Measurements from ENCODE around the gene NCLN.
A peak's percentile ranks its signal among the peaks of the same experiment; 100 is the strongest.
"Not testable (repeated sequence)": the region's sequence is repeated elsewhere in the genome, so short reads cannot be mapped to it uniquely, and the experiment has no call there.

NCLN gene, protein sequence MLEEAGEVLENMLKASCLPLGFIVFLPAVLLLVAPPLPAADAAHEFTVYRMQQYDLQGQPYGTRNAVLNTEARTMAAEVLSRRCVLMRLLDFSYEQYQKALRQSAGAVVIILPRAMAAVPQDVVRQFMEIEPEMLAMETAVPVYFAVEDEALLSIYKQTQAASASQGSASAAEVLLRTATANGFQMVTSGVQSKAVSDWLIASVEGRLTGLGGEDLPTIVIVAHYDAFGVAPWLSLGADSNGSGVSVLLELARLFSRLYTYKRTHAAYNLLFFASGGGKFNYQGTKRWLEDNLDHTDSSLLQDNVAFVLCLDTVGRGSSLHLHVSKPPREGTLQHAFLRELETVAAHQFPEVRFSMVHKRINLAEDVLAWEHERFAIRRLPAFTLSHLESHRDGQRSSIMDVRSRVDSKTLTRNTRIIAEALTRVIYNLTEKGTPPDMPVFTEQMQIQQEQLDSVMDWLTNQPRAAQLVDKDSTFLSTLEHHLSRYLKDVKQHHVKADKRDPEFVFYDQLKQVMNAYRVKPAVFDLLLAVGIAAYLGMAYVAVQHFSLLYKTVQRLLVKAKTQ

DNA sequence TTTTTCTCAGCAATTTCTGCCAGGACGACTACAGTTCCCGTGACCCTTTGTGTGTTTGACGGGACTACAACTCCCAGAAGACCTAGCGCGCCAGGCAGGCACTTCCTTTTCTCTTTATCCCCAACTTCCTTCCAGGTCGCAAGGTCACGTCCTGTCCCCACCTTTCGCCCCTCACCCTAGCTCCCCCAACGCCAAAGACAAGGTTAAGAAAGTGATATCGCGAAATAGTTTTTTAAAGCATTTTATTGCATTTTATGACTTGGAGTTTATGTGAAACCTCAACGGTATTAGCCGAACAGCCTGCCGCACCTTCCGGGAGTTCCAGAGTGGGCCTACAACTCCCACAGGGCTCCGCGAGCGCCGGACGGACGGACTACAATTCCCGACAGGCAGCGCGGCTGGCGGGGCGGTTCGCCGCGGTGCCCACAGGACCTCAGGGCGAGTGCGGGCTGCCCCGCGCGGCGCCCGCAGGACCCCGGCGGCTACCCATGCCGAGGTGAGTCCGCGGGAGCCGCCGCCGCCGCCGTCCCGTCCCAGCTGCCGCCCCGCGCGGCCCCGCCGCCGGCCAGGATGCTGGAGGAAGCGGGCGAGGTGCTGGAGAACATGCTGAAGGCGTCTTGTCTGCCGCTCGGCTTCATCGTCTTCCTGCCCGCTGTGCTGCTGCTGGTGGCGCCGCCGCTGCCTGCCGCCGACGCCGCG is at the start of gene NCLN:
Gene NCLN (plus strand): TSS at position 470 of the 699 bp plus-strand sequence. CDS start 101 bp downstream, at position 571.
- peak; percentile 95 for DNase-seq

DNA sequence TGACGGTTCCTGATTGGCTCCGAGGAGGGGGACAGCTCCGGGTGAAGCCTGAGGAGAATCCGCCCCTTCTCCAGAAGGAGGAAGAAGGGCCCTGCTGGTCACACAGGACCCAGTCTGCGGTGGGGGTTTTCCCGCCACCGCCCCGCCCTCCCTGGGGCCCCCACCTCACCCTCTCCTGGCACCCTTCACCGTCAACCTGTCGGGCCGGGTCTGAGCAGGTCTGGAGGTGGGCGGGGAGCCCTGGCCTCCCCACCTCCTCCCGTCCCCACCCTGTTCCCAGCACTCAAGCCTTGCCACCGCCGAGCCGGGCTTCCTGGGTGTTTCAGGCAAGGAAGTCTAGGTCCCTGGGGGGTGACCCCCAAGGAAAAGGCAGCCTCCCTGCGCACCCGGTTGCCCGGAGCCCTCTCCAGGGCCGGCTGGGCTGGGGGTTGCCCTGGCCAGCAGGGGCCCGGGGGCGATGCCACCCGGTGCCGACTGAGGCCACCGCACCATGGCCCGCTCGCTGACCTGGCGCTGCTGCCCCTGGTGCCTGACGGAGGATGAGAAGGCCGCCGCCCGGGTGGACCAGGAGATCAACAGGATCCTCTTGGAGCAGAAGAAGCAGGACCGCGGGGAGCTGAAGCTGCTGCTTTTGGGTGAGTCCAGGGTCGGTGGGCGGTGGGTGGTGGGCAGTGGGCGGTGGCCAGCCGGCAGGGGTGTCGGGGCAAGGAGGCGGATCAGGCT is 49.6 kb upstream of the NCLN start, which contains the start of gene GNA15:
Gene GNA15 (plus strand): TSS at position 73 of the 723 bp plus-strand sequence. CDS start 418 bp downstream, at position 491.
- peak; percentile 81 for DNase-seq

DNA sequence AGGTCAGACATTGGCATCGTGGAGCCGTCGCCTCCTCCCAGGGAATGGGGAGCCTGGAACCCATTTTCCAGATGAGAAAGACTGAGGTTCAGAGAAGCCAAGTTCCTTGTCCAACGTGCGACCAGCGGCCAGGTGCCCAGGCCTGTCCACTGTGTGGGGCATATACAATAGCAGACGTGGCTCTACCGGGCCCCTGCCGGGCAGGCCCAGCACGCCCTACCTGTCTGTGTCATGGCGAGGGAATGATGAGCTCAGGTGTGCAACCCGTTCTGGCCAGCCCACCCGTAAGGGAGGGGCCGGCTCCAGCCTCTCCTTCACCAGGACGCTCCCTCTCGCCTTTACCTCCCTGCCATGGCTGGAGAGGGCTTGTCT is 49.1 kb upstream of the NCLN start:
- no peak for DNase-seq

DNA sequence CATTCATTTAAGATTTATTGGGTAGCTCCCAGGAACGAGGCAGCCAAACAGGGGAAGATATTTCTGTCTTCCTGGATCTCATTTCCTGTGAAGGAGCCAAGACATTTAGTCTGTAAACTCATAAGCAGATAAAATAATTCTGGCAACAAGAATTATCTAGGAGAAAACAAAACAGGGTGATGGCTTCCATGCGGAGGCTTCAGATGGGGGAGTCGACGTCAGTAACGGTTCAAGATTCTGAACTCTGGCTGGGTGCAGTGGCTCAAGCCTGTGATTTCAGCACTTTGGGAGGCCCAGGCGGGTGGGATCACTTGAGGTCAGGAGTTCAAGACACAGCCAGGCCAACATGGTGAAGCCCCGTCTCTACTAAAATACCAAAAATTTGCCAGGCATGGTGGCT is 48.6 kb upstream of the NCLN start:
- DNase-seq, result no peak

DNA sequence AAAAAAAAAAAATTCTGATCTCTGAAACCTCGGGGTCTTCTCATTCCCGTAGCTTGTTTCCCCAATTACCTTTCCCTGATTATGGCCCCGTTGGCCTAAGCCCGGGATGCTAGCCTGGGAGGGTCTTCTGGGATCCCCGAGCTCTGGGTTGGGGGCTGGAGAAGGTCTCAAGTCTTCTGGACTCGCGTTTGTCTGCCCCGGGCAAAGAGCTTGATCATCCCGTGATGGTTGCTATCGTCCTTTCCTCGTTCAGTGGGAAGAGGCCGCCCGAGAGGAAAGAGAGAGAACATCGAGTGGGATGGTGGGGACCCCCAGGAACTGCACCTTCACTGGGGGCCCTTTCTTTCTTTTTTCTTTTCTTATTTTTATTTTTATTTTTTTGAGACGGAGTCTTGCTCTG is 47.5 kb upstream of the NCLN start:
- DNase-seq, result no peak

DNA sequence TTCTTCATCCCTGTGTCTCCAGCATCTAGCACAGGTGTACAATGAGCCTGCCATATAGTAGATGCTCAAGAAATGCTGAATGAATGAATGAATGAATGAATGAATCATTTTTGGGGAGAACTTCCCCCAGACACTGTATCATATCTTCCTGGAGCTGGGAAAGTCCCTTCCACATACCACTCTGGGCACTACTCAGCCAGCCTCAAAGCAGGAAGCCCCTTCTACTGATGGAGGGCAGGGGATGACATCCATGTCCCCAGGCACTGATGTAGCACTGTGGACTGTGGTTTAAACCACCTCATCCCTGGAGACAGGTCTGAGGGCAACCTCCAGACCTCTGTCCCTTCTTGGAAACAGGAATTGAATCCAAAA is 45.1 kb upstream of the NCLN start:
- no peak for DNase-seq

DNA sequence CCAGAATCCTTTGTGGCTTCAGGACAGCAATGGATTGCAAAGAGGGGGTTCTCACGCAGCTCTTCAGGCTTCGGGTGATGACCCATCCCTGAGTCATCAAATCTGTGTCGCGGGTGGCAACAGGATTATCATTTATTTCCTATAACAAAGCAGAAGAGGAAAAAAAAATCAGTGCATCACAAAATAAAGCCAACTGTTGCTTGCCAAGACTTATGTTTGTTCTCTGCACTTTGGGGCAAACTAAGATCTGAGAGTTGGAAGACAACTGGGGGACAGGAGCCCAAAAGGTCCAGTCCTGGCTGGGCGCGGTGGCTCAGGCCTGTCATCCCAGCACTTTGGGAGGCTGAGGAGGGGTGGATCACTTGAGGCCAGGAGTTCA is 43.4 kb upstream of the NCLN start:
- DNase-seq, result peak; percentile 49

DNA sequence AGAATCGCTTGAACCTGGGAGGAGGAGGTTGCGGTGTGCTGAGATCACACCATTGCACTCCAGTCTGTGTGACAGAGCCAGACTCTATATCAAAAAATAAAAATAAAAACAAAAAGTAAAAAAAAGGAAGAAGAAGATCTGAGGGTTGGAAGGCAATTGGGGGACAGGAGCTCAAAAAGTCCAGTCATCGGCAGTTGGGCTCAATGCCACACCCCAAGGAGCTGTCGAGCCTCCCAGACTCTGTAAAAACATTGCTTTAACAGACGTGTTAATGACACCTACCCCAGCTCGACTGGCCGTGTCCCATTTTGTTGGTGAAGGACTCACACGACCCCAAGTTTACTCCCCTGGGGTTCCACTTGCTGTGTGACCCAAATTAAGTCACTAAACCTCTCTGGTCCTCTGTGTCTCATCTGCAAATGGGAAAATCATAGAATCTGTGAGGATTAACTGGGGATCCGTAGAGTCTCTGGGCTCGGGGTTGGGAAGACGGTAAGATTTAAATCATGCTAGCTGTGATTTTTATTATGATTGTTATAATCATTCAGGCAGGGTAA is 42.9 kb upstream of the NCLN start:
- DNase-seq, result no peak

DNA sequence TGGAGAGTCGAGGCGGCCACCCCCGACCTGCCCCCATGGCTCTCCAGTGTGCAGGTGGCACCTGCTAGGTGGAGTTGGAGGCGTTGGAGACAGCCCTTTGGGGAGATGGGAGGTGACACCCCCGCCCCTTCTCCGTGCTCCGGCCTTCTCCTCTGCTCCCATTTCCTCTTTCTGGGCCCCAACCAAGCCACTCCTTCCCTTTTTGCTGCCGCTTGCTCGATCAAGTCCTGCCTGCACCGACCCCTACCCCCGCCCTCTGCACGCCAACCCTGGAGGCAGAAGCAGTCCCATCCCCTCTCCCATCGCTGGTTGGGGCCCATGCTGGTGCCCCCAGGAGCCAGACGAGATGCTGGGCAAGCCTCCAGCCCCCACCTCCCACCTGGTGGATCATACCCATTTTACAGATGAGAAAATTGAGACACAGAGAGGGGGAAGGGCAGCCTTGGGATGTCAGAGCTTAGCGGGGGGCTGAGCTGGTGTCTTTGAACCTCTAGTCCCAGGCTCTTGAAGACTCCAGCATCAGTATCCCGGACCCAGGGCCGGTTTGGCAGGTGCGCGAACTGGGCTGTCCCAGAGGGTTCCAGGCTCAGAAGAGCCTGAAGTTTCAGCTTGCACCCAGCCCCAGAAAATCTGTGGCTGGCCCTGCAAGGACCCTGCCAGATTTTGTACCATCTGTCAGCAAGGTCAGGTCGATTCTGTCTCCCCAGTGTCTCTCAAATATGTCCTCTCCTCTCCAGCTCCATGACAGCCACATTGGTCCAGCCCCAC is 39.6 kb upstream of the NCLN start:
- no peak for DNase-seq

DNA sequence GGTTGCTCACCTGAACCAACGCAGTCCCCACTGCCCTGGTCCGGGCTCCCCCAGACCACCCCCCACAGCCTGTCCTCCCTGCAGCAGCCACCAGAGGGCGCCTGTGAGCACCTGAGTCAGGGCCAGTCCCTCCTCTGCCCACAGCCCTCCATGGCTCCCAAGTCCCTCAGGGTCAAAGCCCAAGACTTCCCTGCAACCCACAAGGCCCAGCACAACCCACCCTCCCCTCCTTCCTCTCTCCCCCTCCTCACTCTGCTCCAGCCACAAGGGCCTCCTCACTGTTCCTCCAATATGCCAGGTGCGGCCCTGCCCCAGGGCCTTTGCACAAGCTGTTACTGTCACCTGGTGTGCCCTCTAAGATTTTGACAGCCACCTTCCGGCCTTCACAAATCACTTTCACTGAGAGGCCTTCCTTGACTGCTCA is 39.0 kb upstream of the NCLN start:
- DNase-seq, result peak; percentile 60

DNA sequence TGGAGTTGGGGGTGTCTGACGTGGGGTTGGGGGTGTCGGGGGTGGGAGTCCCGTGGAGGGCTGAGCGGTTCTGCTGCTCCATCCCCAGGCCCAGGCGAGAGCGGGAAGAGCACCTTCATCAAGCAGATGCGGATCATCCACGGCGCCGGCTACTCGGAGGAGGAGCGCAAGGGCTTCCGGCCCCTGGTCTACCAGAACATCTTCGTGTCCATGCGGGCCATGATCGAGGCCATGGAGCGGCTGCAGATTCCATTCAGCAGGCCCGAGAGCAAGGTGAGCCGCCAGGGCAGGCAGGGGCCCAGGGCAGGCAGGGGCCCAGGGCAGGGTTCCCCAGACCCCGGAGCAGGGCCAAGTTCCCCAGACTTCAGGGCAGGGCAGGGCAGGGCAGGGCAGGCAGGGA is 37.2 kb upstream of the NCLN start:
- no peak for DNase-seq

DNA sequence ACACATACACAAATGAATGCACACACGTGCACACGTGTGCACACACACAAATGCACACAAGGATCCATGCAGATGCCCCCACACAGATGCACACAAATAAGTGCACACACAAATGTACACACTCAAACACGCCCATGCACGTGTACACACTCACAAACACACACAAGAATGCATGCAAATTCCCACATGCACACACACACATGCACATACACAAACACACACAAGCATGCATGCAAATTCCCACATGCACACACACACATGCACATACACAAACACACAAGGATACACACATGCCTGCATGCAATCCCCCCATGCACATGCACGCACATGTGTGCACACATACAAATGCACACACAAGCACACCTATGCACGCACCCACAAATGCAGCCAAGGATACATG is 36.6 kb upstream of the NCLN start:
- no peak for DNase-seq

DNA sequence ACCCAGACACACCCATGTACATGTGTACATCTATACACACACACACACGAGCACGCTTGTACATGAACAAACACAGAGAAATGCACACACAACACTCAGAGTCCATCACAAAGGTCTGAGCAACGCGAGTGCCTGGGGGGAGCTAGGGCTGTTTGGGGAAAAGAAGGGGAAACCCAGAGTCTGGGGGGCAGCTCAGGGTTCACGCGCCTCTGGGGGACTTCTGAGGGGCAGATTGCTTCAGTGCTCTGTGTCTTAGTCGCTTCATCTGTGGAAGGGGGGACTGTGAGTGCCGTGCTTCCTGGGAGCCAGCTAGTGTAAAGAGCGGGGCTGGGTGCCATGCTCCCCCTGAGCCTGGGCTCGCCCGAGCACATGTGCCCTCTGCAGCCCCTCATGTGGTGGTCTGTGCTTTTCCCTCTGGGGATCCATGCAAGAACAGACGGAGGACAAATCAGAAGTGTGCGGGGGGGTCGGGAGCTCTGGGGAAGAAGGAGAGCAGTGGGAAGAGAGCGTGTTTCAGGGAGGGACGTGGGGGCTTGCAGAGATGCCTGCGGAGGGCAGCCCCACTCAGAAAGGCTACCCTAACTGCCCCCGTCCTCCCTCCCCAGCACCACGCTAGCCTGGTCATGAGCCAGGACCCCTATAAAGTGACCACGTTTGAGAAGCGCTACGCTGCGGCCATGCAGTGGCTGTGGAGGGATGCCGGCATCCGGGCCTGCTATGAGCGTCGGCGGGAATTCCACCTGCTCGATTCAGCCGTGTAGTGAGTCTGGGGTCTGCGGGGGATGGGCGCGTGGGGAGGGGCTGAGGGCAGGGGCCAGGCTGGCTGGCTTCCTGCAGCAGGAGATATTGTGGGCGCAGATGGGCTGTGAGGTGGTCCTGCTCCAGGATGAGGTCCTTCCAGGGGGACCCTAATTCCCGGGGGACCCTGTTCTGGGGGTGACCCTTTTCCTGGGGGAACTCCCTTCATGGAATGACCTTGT is 35.9 kb upstream of the NCLN start:
- no peak for DNase-seq

DNA sequence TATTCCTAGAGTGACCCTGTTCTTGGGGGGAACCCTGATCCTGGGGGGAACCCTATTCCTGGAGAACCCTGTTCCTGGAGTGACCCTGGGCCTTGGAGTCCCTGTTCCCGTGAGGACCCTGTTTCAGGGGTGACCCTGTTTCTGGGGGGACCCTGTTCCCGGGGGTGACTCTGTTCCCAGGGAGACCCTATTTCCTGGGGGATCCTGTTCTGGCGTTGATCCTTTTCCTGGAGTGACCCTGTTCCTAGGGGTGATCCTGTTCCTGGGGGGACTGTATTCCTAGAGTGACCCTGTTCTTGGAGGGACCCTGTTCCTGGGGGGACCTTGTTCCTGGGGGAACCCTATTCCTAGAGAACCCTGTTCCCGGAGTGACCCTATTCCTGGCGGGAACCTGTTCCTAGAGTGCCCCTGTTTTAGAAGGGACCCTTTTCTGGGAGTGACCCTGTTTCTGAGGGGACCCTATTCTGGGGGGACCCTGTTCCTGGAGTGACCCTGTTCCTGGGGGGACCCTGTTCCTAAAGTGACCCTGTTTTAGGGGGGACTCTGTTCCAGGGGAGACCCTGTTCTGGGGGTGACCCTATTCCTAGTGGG is 34.9 kb upstream of the NCLN start:
- DNase-seq, result no peak

DNA sequence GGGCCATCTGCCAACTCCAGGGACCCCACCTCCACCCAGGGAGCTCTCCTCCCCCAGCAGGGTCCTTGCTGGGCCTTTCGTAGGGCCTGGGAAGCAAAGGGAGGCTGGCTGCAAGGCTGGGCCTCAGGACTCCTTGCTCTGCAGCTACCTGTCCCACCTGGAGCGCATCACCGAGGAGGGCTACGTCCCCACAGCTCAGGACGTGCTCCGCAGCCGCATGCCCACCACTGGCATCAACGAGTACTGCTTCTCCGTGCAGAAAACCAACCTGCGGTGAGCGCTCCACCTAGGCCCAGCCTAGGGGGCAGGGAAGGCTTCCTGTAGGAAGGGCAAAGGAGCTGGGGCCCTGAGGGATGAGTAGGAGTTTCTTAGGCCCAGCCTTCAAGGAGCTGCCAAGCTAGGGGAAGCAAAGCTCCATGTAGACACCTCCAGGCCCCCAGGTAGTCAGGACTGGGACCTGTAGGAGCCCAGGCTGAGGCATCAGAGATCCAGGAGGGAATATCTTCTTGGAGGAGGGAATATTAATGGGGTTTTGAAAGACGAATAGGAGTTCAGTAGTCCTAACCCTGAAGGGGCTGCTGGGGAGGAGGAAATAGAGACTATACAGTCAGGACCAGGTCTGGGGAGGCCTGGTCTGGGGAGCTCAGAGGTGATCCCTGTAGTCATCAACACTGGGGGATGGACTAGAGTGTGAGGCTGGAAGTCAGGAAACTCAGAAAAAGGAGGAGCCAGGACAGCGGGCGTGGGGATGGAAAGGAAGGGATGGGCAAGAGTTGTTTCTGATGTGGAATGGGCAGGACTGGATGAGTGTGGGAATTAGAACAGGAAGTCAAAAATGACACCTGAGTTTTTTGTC is 33.9 kb upstream of the NCLN start:
- no peak for DNase-seq

DNA sequence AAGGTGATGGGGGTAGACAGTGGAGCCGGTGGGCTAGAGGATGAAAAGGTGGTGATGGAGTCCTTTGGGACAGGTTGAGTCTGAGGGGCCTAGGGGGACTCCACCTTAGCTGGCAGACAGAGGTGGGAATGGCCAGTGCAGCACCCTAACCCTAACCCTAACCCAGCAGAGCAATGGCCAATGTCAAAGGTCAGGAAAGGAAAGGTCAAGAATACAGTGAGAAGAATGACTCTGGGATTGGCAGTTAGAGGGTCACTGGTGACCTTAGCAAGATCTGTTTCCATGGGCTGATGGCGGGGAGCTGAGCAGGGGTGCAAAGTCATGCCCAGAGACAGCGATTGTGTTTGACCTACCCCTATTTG is 33.3 kb upstream of the NCLN start:
- no peak for DNase-seq

DNA sequence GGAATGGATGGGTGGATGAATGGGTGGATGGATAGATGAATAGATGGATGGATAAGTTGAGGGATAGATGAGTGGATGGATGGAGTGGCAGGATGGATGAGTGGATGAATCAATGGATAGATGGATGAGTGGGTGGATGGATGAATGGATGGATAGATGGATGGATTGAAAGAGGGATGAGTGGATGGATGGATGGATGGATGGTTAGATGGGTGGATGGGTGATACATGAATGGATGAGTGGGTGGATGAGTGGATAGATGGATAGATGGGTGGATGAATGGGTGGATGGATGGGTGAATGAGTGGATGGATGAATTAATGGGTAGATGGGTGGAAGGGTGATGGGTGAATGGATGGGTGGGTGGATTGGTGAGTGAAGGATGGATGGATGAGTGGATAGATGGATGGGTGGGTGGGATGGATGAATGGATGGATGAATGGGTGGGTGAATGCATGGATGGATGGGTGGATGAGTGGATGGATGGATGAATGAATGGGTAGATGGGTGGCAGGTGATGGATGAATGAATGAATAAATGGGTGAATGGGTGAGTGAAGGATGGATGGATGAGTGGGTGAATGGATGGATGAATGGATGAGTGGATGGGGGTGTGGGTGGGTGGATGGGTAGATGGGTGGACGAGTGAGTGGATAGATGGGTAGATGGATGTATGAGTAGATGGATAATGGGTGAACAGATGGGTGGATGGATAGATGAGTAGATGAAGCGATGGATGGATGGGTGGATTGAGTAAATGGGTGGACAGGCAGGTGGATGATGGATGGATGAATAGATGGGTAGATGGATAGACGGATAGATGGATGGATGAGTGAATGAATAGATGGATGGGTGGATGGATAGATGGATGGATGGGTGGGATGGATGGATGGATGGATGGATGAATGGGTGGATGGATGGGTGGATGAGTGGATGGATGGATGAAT is 32.2 kb upstream of the NCLN start:
- DNase-seq, result no peak

DNA sequence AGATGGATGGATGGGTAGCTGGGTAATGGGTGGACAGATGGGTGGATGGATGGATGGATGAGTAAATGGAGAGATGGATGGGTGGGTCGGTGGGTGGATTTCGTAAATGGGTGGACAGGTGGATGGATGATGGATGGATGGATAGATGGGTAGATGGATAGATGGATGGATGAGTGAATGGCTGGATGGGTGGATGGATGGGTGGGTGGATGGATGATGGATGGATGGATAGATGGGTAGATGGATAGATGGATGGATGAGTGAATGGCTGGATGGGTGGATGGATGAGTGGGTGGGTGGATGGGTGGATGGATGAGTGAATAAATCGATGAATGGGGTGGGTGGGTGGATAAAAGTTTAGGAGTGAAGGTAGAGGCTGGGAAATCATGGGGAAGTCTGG is 31.3 kb upstream of the NCLN start:
- DNase-seq, result not testable (repeated sequence)

All from activated CD4-positive, alpha-beta T cell treated with anti-CD3 and anti-CD28 coated beads, Interleukin-2, amount 50 U/mL, for 16 hours (primary cell).